Thyroid gland (tissue), 4 donors: ENCODE measurements around the gene PABPN1L. TPM values are rescaled to one million over a fixed set of nuclear protein-coding genes. Genes with fewer than 3 reads are reported as not detected.

Experiments
- DNase-seq, 2 donors: peaks; one replicate each; pipeline ENCODE4 v3.0.0-alpha.2; 2019
- H3K27ac ChIP-seq, 3 donors: fragments of 200-600 bp; sonication (generic); 1 replicate in 2 of 3; 2 replicates in 1 of 3; pipeline ENCODE4 v1.5.1; 2016 to 2019; ENCODE audit warnings: mild to moderate bottlenecking in 1 of 3, moderate library complexity in 1 of 3
- H3K27me3 ChIP-seq: fragments of 200-600 bp; sonication (generic); one replicate; pipeline ENCODE4 v1.5.1; 2019
- H3K36me3 ChIP-seq, 2 donors: fragments of 200-600 bp; sonication (generic); one replicate each; pipeline ENCODE4 v1.5.1; 2016 to 2019
- H3K4me1 ChIP-seq, 2 donors: fragments of 200-600 bp; sonication (generic); one replicate each; pipeline ENCODE4 v1.5.1; 2017 to 2019
- H3K4me3 ChIP-seq, 3 donors: fragments of 200-600 bp; sonication (generic); replicated peaks in 1 of 3; 1 replicate in 2 of 3; 2 replicates in 1 of 3; pipeline ENCODE4 v1.5.1; 2016; ENCODE audit warnings: mild to moderate bottlenecking in 1 of 3
- H3K9me3 ChIP-seq: fragments of 200-600 bp; sonication (generic); one replicate; pipeline ENCODE4 v1.5.1; 2017
- CTCF ChIP-seq, 6 experiments: fragments of 200-600 bp in 3 of 6; fragments of 450-650 bp in 3 of 6; sonication (generic) in 3 of 6; IDR thresholded peaks; one replicate each; pipeline ENCODE4 v1.5.1; 2016 to 2019; ENCODE audit warnings: antibody characterized with exemption in 6 of 6, mild to moderate bottlenecking in 2 of 6, inconsistent platforms in 1 of 6, moderate library complexity in 1 of 6
- POLR2A ChIP-seq, 2 donors: fragments of 450-650 bp; IDR thresholded peaks; one replicate each; pipeline ENCODE4 v1.6.1; 2017; ENCODE audit warnings: antibody characterized with exemption in 2 of 2, mild to moderate bottlenecking in 2 of 2, moderate library complexity in 1 of 2
- WGBS, 2 donors: methylation state at CpG; one replicate each; pipeline ENCODE4 v1.1.5; 2017; 5-methylcytosine and 5-hydroxymethylcytosine counted together
- intact Hi-C: fragments of 100-400 bp; cut with DNase I; formaldehyde crosslinking; loops from one replicate; pipeline ENCODE4 v1.15.1; 2023
- total RNA-seq, 4 donors: library from RNA; depleted of rRNA; stranded (reverse); fragments of >200 nt; gene quantifications; one replicate each; pipeline ENCODE4 v1.2.3, GENCODE V29; 2016

PABPN1L gene
- total RNA-seq, 4 donors from 2014 or later = not detected

GRCh38 chr16:88912556-88912955 lies 46.1 kb upstream of the PABPN1L start:
- H3K4me1 ChIP-seq = peaks cover 0 to 2% of the 10 kb centered on the region in 2 donors
- H3K27ac ChIP-seq = no peak overlapping the region
- H3K27me3 ChIP-seq = no peaks in the 10 kb centered on the region
- TF ChIP-seq CTCF (IDR thresholded peaks at IDR 0.05) (no peak), POLR2A (IDR thresholded peaks at IDR 0.05) (no peak)
- no peaks in the 10 kb centered on the region for H3K9me3 ChIP-seq
- no peak for DNase-seq
- H3K36me3 ChIP-seq = no peaks in the 10 kb centered on the region
- no peak overlapping the region for H3K4me3 ChIP-seq
- intact Hi-C loops = no loop called here
- 77 to 85% methylated on average over 12 to 15 of the region's 15 CpGs for WGBS, 2 donors

- Histone ChIP-seq H3K4me1 (peaks cover 0 to 2% of the 10 kb centered on the region in 2 donors), H3K27ac (no peak overlapping the region), H3K9me3 (no peaks in the 10 kb centered on the region), H3K27me3 (no peaks in the 10 kb centered on the region), H3K4me3 (no peak overlapping the region), H3K36me3 (no peaks in the 10 kb centered on the region)
- WGBS, 2 donors = 90 to 94% methylated on average over 10 to 13 of the region's 16 CpGs
- intact Hi-C loops = no loop called here
- TF ChIP-seq POLR2A (IDR thresholded peaks at IDR 0.05) (no peak), CTCF (IDR thresholded peaks at IDR 0.05) (no peak)
- no peak for DNase-seq
These were observed 45.5 kb upstream of the PABPN1L start for GRCh38 chr16:88911946-88912310.

- no peak overlapping the region for H3K27ac ChIP-seq
- no peak overlapping the region for H3K4me3 ChIP-seq
- no peak for TF ChIP-seq CTCF (IDR thresholded peaks at IDR 0.05)
- TF ChIP-seq POLR2A (IDR thresholded peaks at IDR 0.05) = no peak
- intact Hi-C loops = no loop called here
- no peaks in the 10 kb centered on the region for H3K36me3 ChIP-seq
- no peaks in the 10 kb centered on the region for H3K27me3 ChIP-seq
- peaks cover 0 to 2% of the 10 kb centered on the region in 2 donors for H3K4me1 ChIP-seq
- H3K9me3 ChIP-seq = no peaks in the 10 kb centered on the region
- DNase-seq = no peak
- WGBS, 2 donors = 74 to 78% methylated on average over 27 to 34 of the region's 36 CpGs
These were observed 44.9 kb upstream of the PABPN1L start for GRCh38 chr16:88911136-88911945.

- DNase-seq = no peak
- intact Hi-C loops = no loop called here
- TF ChIP-seq POLR2A (IDR thresholded peaks at IDR 0.05) = no peak
- TF ChIP-seq CTCF (IDR thresholded peaks at IDR 0.05) = no peak
- Histone ChIP-seq H3K27me3 (no peaks in the 10 kb centered on the region), H3K27ac (no peak overlapping the region), H3K4me1 (peaks cover 0 to 2% of the 10 kb centered on the region in 2 donors), H3K9me3 (no peaks in the 10 kb centered on the region), H3K4me3 (no peak overlapping the region), H3K36me3 (no peaks in the 10 kb centered on the region)
- WGBS, 2 donors = 54 to 61% methylated on average over 11 to 24 of the region's 26 CpGs
These were observed 44.0 kb upstream of the PABPN1L start for GRCh38 chr16:88910284-88911135.
